Mucosa of stomach (tissue), 1 donor: ENCODE measurements around the gene PGA4.

Experiments used
- H3K27me3 ChIP-seq: one replicate; pipeline ENCODE4 v1.7.0; 2013; ENCODE audit warnings: mild to moderate bottlenecking, low read length; ENCODE audit not compliant: control insufficient read depth, insufficient read depth
- H3K36me3 ChIP-seq: one replicate; pipeline ENCODE4 v1.7.0; 2013; ENCODE audit warnings: low read length; ENCODE audit not compliant: control insufficient read depth, insufficient read depth
- H3K4me1 ChIP-seq: one replicate; pipeline ENCODE4 v1.7.0; 2013; ENCODE audit warnings: mild to moderate bottlenecking, low read length; ENCODE audit not compliant: control insufficient read depth, insufficient read depth
- H3K4me3 ChIP-seq: one replicate; pipeline ENCODE4 v1.7.0; 2013; ENCODE audit warnings: low read length
- H3K9ac ChIP-seq: one replicate; pipeline ENCODE4 v1.7.0; 2013; ENCODE audit warnings: mild to moderate bottlenecking, low read length, moderate library complexity
- H3K9me3 ChIP-seq: one replicate; pipeline ENCODE4 v1.7.0; 2013; ENCODE audit warnings: mild to moderate bottlenecking, low read length, moderate library complexity; ENCODE audit not compliant: control insufficient read depth
- donor health status: Pancreatic carcinoma.

PGA4 gene

GRCh38 chr11:61277186-61278000, 55.2 kb downstream of the PGA4 start:
- H3K4me1 ChIP-seq, result peaks cover 20% of the 10 kb centered on the region
- H3K9me3 ChIP-seq, result no peaks in the 10 kb centered on the region
- no peaks in the 10 kb centered on the region for H3K36me3 ChIP-seq
- no peak overlapping the region for H3K9ac ChIP-seq
- peaks cover 10% of the 10 kb centered on the region for H3K27me3 ChIP-seq
- no peak overlapping the region for H3K4me3 ChIP-seq

- Histone ChIP-seq H3K4me1 (peaks cover 20% of the 10 kb centered on the region), H3K9me3 (no peaks in the 10 kb centered on the region), H3K4me3 (no peak overlapping the region), H3K27me3 (peaks cover 10% of the 10 kb centered on the region), H3K9ac (no peak overlapping the region), H3K36me3 (no peaks in the 10 kb centered on the region)
Measured at GRCh38 chr11:61278001-61278470, 55.9 kb downstream of the PGA4 start.

- Histone ChIP-seq H3K4me3 (no peak overlapping the region), H3K9me3 (no peaks in the 10 kb centered on the region), H3K9ac (no peak overlapping the region), H3K27me3 (peaks cover 5% of the 10 kb centered on the region), H3K4me1 (peaks cover 10% of the 10 kb centered on the region), H3K36me3 (no peaks in the 10 kb centered on the region)
Measured at GRCh38 chr11:61279934-61280659, 58.0 kb downstream of the PGA4 start.

- H3K27me3 ChIP-seq, result peaks cover 5% of the 10 kb centered on the region
- H3K9ac ChIP-seq, result no peak overlapping the region
- H3K9me3 ChIP-seq, result no peaks in the 10 kb centered on the region
- H3K4me1 ChIP-seq, result peaks cover 10% of the 10 kb centered on the region
- H3K4me3 ChIP-seq, result no peak overlapping the region
- no peaks in the 10 kb centered on the region for H3K36me3 ChIP-seq
Measured at GRCh38 chr11:61280883-61281580, 58.9 kb downstream of the PGA4 start.
